GM15510 (cell line): ENCODE results near the gene MYMX.

Source experiments
- POLR2A ChIP-seq: IDR thresholded peaks from 3 replicates; pipeline ENCODE4 v1.6.1; 2011; ENCODE audit warnings: borderline replicate concordance; ENCODE audit not compliant: insufficient read length; ENCODE audit errors: extremely low read depth

The MYMX gene

GRCh38 chr6:44258325-44258863, 41.7 kb downstream of the MYMX start:
- no peak for TF ChIP-seq POLR2A

- no peak for TF ChIP-seq POLR2A
Measured at GRCh38 chr6:44258921-44259320, 42.2 kb downstream of the MYMX start.

GRCh38 chr6:44260011-44260410, 43.3 kb downstream of the MYMX start:
- no peak for TF ChIP-seq POLR2A

- TF ChIP-seq POLR2A, result peak; percentile 40
Measured at GRCh38 chr6:44260451-44261297, 43.9 kb downstream of the MYMX start.

- no peak for TF ChIP-seq POLR2A
Measured at GRCh38 chr6:44261581-44261980, 44.9 kb downstream of the MYMX start.

GRCh38 chr6:44262467-44263353, 46.0 kb downstream of the MYMX start:
- no peak for TF ChIP-seq POLR2A

GRCh38 chr6:44263354-44264100, 46.8 kb downstream of the MYMX start:
- peak; percentile 58 for TF ChIP-seq POLR2A

- TF ChIP-seq POLR2A, result peak; percentile 46
Measured at GRCh38 chr6:44264154-44265006, 47.7 kb downstream of the MYMX start.

- peak; percentile 95 for TF ChIP-seq POLR2A
Measured at GRCh38 chr6:44265007-44265721, 48.4 kb downstream of the MYMX start, which contains the start of gene NFKBIE. Gene NFKBIE (minus strand): TSS chr6:44265551. CDS start chr6:44265346, 205 bp downstream.

- TF ChIP-seq POLR2A, result no peak
Measured at GRCh38 chr6:44265722-44266233, 49.1 kb downstream of the MYMX start.

- TF ChIP-seq POLR2A, result no peak
Measured at GRCh38 chr6:44266347-44266746, 49.6 kb downstream of the MYMX start.

GRCh38 chr6:44267252-44267651, 50.5 kb downstream of the MYMX start:
- TF ChIP-seq POLR2A, result no peak
